Dermis microvascular lymphatic vessel endothelial cell (primary cell): ENCODE measurements around the gene SMARCAD1. TPM values are rescaled to one million over a fixed set of nuclear protein-coding genes. Genes with fewer than 3 reads are reported as not detected.
A peak's percentile ranks its signal among the peaks of the same experiment; 100 is the strongest.
"Not testable (repeated sequence)": the region's sequence is repeated elsewhere in the genome, so short reads cannot be mapped to it uniquely, and the experiment has no call there.

Source experiments
- DNase-seq, 2 donors: peaks; one replicate each; pipeline versions ENCODE4 v3.0.0 to v3.0.0-alpha.2; 2010; ENCODE audit warnings: low read depth in 2 of 2
- total RNA-seq: library from RNA; depleted of rRNA; stranded (reverse); fragments of >200 nt; gene quantifications from 2 replicates; pipeline ENCODE4 v1.2.1, GENCODE V29; 2014

The SMARCAD1 gene
- total RNA-seq, 1 donor from 2014 or later: 26.3 TPM

- DNase-seq: peak; percentile 71 to 89
These were observed 91.1 kb downstream of the SMARCAD1 start for GRCh38 chr4:94298725-94299252.

- DNase-seq: no peak
These were observed 94.5 kb downstream of the SMARCAD1 start for GRCh38 chr4:94302191-94302590.

GRCh38 chr4:94304365-94304971 lies 96.8 kb downstream of the SMARCAD1 start:
- DNase-seq: peak; percentile 31 to 54

GRCh38 chr4:94305466-94306225 lies 98.0 kb downstream of the SMARCAD1 start:
- no peak for DNase-seq

- peak; percentile 12 to 58 for DNase-seq
These were observed 99.0 kb downstream of the SMARCAD1 start for GRCh38 chr4:94306713-94307112.

- DNase-seq: peak in 1 of 2 donors; percentile 21
These were observed 99.7 kb downstream of the SMARCAD1 start for GRCh38 chr4:94307231-94307871.

- DNase-seq: not testable (repeated sequence)
These were observed 112.3 kb downstream of the SMARCAD1 start for GRCh38 chr4:94319927-94320326.

GRCh38 chr4:94325835-94326234 lies 118.2 kb downstream of the SMARCAD1 start:
- DNase-seq: no peak

- no peak for DNase-seq
These were observed 122.3 kb downstream of the SMARCAD1 start for GRCh38 chr4:94329933-94330332.

- DNase-seq: peak in 1 of 2 donors; percentile 18
These were observed 125.4 kb downstream of the SMARCAD1 start for GRCh38 chr4:94332983-94333590.

- no peak for DNase-seq
These were observed 126.2 kb downstream of the SMARCAD1 start for GRCh38 chr4:94333866-94334265.

GRCh38 chr4:94334476-94334875 lies 126.8 kb downstream of the SMARCAD1 start:
- DNase-seq: no peak

- no peak for DNase-seq
These were observed 127.3 kb downstream of the SMARCAD1 start for GRCh38 chr4:94334962-94335361.

- DNase-seq: no peak
These were observed 128.6 kb downstream of the SMARCAD1 start for GRCh38 chr4:94336303-94336702.

- not testable (repeated sequence) for DNase-seq
These were observed 129.1 kb downstream of the SMARCAD1 start for GRCh38 chr4:94336791-94337190.

- DNase-seq: no peak
These were observed 131.2 kb downstream of the SMARCAD1 start for GRCh38 chr4:94338681-94339351.

- no peak for DNase-seq
These were observed 132.1 kb downstream of the SMARCAD1 start for GRCh38 chr4:94339779-94340178.
